Measurements from ENCODE around the gene SP4. TPM values are rescaled to one million over a fixed set of nuclear protein-coding genes. Genes with fewer than 3 reads are reported as not detected.

SP4 gene
- total RNA-seq, 3 donors from 2014 or later = 3.8 to 6.7 (median 6.0) TPM

DNA sequence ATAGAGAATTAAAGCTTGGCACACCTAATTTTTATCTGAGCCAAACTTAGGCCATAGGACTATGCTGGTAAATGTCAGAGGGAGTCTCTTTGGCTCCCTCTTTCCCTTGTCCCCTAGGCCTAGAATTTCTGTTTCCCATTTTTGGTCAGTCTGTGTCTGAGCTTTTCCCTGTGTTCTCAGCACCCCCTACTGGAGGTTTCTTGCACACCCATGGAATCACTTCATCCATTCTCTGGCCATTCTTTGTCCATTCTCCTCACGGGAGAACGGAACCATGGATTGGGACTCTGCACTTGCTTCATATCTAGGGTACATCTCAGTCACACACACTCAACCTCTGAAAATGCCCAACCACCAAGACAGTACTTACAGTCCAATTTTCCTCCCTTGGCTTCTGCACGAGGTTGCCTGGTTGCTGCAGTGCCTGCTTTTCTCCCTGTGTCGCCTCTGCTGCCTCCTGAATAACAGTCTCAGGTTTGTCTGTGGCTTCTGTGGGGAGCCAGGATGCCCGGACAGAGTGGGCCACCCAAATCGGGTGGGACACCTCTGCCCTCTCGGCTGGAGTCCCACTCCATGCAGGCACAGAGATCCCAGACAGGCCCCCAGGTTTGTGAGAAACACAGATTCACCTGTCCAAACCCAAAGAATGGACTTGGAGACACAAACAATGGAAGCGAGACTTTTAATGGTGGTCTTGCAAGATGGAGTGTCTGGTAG, 79.9 kb downstream of the SP4 start:
- no peak overlapping the region for H3K4me3 ChIP-seq
- intact Hi-C loops (cut with DNase I, micrococcal nuclease) = no loop called here
- H3K36me3 ChIP-seq (ENCODE audit: low read depth) = no peaks in the 10 kb centered on the region
- ATAC-seq (peak; percentile 64), DNase-seq (peak in 1 of 3 donors; percentile 82)
- H3K4me1 ChIP-seq (ENCODE audit: low read depth) = no peaks in the 10 kb centered on the region
- TF ChIP-seq, protein P1, sequence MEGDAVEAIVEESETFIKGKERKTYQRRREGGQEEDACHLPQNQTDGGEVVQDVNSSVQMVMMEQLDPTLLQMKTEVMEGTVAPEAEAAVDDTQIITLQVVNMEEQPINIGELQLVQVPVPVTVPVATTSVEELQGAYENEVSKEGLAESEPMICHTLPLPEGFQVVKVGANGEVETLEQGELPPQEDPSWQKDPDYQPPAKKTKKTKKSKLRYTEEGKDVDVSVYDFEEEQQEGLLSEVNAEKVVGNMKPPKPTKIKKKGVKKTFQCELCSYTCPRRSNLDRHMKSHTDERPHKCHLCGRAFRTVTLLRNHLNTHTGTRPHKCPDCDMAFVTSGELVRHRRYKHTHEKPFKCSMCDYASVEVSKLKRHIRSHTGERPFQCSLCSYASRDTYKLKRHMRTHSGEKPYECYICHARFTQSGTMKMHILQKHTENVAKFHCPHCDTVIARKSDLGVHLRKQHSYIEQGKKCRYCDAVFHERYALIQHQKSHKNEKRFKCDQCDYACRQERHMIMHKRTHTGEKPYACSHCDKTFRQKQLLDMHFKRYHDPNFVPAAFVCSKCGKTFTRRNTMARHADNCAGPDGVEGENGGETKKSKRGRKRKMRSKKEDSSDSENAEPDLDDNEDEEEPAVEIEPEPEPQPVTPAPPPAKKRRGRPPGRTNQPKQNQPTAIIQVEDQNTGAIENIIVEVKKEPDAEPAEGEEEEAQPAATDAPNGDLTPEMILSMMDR (IDR thresholded peaks at IDR 0.05) = peak; percentile 70
- no peaks in the 10 kb centered on the region for H3K9me3 ChIP-seq

DNA sequence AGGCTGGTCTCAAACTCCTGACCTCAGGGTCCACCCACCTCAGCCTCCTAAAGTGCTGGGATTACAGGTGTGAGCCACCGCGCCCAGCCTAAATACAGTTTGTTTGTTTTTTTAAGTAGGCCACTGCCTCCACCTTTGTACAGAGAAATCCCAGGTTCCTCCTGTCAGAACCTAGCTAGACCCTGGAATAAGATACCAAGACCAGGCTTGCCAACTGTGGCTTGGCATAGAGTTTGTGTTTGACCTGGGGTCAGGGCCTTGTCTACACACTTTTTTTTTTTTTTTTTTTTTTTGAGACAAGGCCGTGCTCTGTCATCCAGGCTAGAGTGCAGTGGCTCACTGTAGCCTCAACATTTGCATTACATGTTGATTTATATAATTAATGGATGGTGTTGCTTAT, 80.7 kb downstream of the SP4 start:
- no peak for DNase-seq
- intact Hi-C loops (cut with DNase I, micrococcal nuclease) = no loop called here

DNA sequence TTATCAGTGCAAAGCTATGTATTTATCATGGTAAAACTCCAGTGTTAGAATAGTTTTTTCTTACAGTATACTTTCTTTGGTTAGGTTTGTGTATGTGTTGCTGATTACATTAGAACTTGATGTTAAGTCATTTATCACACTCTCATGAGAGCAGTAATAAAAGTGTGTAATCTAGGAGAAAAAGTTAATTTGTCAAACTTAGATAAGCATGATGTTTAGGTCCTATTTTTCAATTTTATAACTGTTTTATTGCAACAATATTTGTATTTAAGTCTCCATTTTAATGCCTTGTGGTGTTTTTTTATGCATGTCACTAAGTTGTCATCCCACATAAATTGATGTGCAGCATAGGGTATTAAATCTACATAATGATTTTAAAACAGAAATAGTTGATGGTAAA, 86.2 kb downstream of the SP4 start:
- intact Hi-C loops (cut with DNase I, micrococcal nuclease) = loop anchor here in 1 of 2 donors (10.0 kb wide), 1 partner anchor 499 kb away; no protein-coding TSS in a partner anchor
- ATAC-seq = no peak
- no peaks in the 10 kb centered on the region for H3K4me1 ChIP-seq (ENCODE audit: low read depth)

More for the DNA sequence above, 80.7 kb downstream of the SP4 start:
- H3K4me3 ChIP-seq = no peak overlapping the region
- no peak for ATAC-seq
- H3K4me1 ChIP-seq (ENCODE audit: low read depth) = no peaks in the 10 kb centered on the region
- H3K36me3 ChIP-seq (ENCODE audit: low read depth) = no peaks in the 10 kb centered on the region
- TF ChIP-seq, protein P1 (IDR thresholded peaks at IDR 0.05) = no peak
- no peaks in the 10 kb centered on the region for H3K9me3 ChIP-seq

DNA sequence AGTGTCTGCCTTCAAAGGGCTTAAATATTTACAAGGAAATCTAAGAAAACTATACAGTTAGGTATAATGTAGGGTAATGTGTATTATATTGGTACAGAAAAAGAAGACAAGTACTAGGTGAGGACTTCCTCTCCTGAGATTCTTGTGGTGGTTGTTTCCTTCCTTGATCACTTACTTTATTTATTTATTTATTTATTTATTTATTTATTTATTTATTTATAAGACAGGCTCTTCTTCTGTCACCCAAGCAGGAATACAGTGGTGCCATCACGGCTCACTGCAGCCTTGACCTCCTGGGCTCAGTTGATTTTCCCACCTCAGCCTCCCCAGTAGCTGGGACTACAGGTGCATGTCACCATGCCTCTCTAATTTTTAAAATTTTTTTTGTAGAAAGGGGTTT, 96.8 kb downstream of the SP4 start:
- DNase-seq = no peak
- no peak for ATAC-seq
- TF ChIP-seq, protein P1 (IDR thresholded peaks at IDR 0.05) = no peak
- H3K4me3 ChIP-seq = no peak overlapping the region
- no peaks in the 10 kb centered on the region for H3K36me3 ChIP-seq (ENCODE audit: low read depth)
- intact Hi-C loops (cut with DNase I, micrococcal nuclease) = no loop called here
- H3K9me3 ChIP-seq = no peaks in the 10 kb centered on the region
- H3K4me1 ChIP-seq (ENCODE audit: low read depth) = no peaks in the 10 kb centered on the region

More for the DNA sequence above, 86.2 kb downstream of the SP4 start:
- TF ChIP-seq, protein P1 (IDR thresholded peaks at IDR 0.05) = no peak
- H3K36me3 ChIP-seq (ENCODE audit: low read depth) = no peaks in the 10 kb centered on the region
- H3K4me3 ChIP-seq = no peak overlapping the region
- no peak for DNase-seq
- no peaks in the 10 kb centered on the region for H3K9me3 ChIP-seq

DNA sequence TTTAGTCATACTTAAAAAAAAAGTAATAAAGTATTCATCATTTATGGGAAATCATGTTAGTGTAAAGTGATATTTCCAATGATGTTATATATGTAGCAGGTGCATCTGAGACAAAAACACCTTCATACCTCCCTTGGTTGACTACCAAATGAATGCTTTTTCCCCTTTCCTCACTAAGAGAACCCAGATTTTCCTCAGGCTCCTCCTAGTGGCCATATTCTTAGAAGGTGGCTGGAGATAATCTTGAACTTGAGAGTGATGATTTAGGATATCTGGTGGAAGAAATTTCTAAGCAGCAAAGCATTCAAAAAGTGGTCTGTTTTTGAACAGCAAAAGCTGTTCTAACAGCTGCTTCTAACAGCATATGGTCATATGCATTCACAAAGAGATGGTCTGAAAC, 98.1 kb downstream of the SP4 start:
- no peak for ATAC-seq
- Histone ChIP-seq H3K9me3 (no peaks in the 10 kb centered on the region), H3K4me1 (ENCODE audit: low read depth) (no peaks in the 10 kb centered on the region), H3K4me3 (no peak overlapping the region), H3K36me3 (ENCODE audit: low read depth) (no peaks in the 10 kb centered on the region)
- no peak for DNase-seq
- TF ChIP-seq, protein P1 (IDR thresholded peaks at IDR 0.05) = no peak
- intact Hi-C loops (cut with DNase I, micrococcal nuclease) = no loop called here

Data from mucosa of descending colon (tissue), 3 donors.